ENCODE data around the gene DPP9. TPM values are rescaled to one million over a fixed set of nuclear protein-coding genes. Genes with fewer than 3 reads are reported as not detected.

DPP9 gene
- total and polyA plus RNA-seq, 2 of the 8 experiments (the other 6 are each of a cell fraction or from before 2014, with no cell fraction given) = 11.6 to 40.7 TPM

- Histone ChIP-seq H3K36me3 (ENCODE audit: control insufficient read depth in 2 of 4, insufficient read depth in 4 of 4, low read length in 3 of 4) (peaks cover 5 to 29% (median 20%) of the 10 kb centered on the region in 4 experiments; a peak in 6 of 8 replicates), H3K18ac (ENCODE audit: extremely low read depth, low read length) (no peak overlapping the region), H3K4me1 (replicated peaks in 1 of 4; ENCODE audit: control insufficient read depth in 3 of 4, insufficient read depth in 4 of 4, low read length in 3 of 4) (no peaks in the 10 kb centered on the region), H3K9ac (replicated peaks in 1 of 4; ENCODE audit: extremely low read depth in 1 of 4, low read depth in 3 of 4, low read length in 3 of 4) (no peak overlapping the region), H3K79me1 (ENCODE audit: low read depth, low read length) (no peaks in the 10 kb centered on the region), H2BK15ac (ENCODE audit: low read length) (no peak overlapping the region), H2AFZ (ENCODE audit: low read length) (no peak overlapping the region), H4K20me1 (replicated peaks in 1 of 2; ENCODE audit: control insufficient read depth in 1 of 2, insufficient read depth in 2 of 2, low read length in 2 of 2) (peaks cover 2 to 8% of the 10 kb centered on the region in 2 experiments), H2BK20ac (ENCODE audit: low read length) (no peak overlapping the region), H2AK5ac (ENCODE audit: low read depth, low read length) (no peak overlapping the region), H4K8ac (ENCODE audit: extremely low read depth, insufficient read depth, low read length) (no peak overlapping the region), H3K4me3 (ENCODE audit: extremely low read depth in 1 of 4, insufficient read depth in 2 of 4, low read depth in 3 of 4, low read length in 4 of 4) (no peak overlapping the region), H3K27me3 (replicated peaks in 1 of 4; ENCODE audit: control insufficient read depth in 3 of 4, extremely low read depth in 1 of 4, insufficient read depth in 3 of 4, low read length in 3 of 4) (no peaks in the 10 kb centered on the region), H3K56ac (replicated peaks; ENCODE audit: insufficient read length, low read depth, low read length) (no peak overlapping the region), H4K91ac (replicated peaks; ENCODE audit: insufficient read length, low read length) (no peak overlapping the region), H3K23me2 (ENCODE audit: low read depth, low read length) (no peaks in the 10 kb centered on the region), H2BK5ac (ENCODE audit: low read depth, low read length) (no peak overlapping the region), H3K79me2 (ENCODE audit: control insufficient read depth in 1 of 2, insufficient read depth in 2 of 2, low read length in 2 of 2) (no peaks in the 10 kb centered on the region), H3K9me3 (ENCODE audit: insufficient read depth in 2 of 2, low read depth in 1 of 2, low read length in 1 of 2) (no peaks in the 10 kb centered on the region), H3K23ac (ENCODE audit: insufficient read length) (no peak overlapping the region), H3K14ac (ENCODE audit: insufficient read length) (no peak overlapping the region), H2BK12ac (ENCODE audit: low read depth, low read length) (no peak overlapping the region), H2BK120ac (replicated peaks; ENCODE audit: low read depth, low read length) (no peak overlapping the region), H3K4me2 (ENCODE audit: insufficient read depth in 1 of 2, low read depth in 2 of 2, low read length in 2 of 2) (no peak overlapping the region), H4K5ac (ENCODE audit: insufficient read length, low read depth, low read length) (no peak overlapping the region), H3K27ac (ENCODE audit: low read depth, low read length) (no peak overlapping the region), H3K4ac (replicated peaks; ENCODE audit: insufficient read length, low read depth, low read length) (no peak overlapping the region)
- POLR2A ChIA-PET (ENCODE audit: partially characterized antibody) = interaction anchor here (1.8 kb wide), 1 partner anchor 9 kb away, joined by 7 read pairs; no protein-coding TSS in a partner anchor
- TF ChIP-seq RFX5 (IDR thresholded peaks at IDR 0.05; ENCODE audit: borderline replicate concordance, low read depth, low read length) (no peak), HDAC6 (IDR thresholded peaks at IDR 0.05; ENCODE audit: low read depth, low read length) (no peak), SIX5 (IDR thresholded peaks at IDR 0.05; ENCODE audit: low read depth, low read length) (no peak), TBP (IDR thresholded peaks at IDR 0.05; ENCODE audit: low read depth, low read length) (no peak), SIRT6 (IDR thresholded peaks at IDR 0.05; ENCODE audit: low read length) (no peak), SP4 (IDR thresholded peaks at IDR 0.05; ENCODE audit: low read length) (no peak), POLR2A (IDR thresholded peaks at IDR 0.05; ENCODE audit: control extremely low read depth in 1 of 2, low read depth in 2 of 2, low read length in 2 of 2) (no peak), BACH1 (IDR thresholded peaks at IDR 0.05; ENCODE audit: low read length) (no peak), KDM1A (IDR thresholded peaks at IDR 0.05; ENCODE audit: borderline replicate concordance, low read length) (no peak), HDAC2 (IDR thresholded peaks at IDR 0.05; ENCODE audit: borderline replicate concordance in 1 of 2, low read depth in 2 of 2, low read length in 2 of 2) (no peak)
- FAIRE-seq (no peak), DNase-seq (ENCODE audit: low read depth in 1 of 2, low spot score in 2 of 2) (no peak)
- CTCF ChIA-PET (ENCODE audit: partially characterized antibody) = no interaction called here
- 97% methylated on average over 10 of the region's 11 CpGs; no CpG with 5 or more reads in 1 of the 2 experiments for WGBS, 2 experiments (ENCODE audit: extremely low coverage in 1 of 2, insufficient coverage in 1 of 2, insufficient read length in 1 of 2, insufficient replicate concordance in 2 of 2, low coverage in 1 of 2, low lambda C conversion rate in 2 of 2, missing lambda C conversion rate in 1 of 2)
Observed at GRCh38 chr19:4687396-4687795, 36.2 kb downstream of the DPP9 start.
